Neural progenitor cell (in vitro differentiated cells): ENCODE results near the gene SMIM3. TPM values are rescaled to one million over a fixed set of nuclear protein-coding genes. Genes with fewer than 3 reads are reported as not detected.

ENCODE experiments used
- DNase-seq: peaks from one replicate; pipeline ENCODE4 v3.0.0-alpha.2; 2016; ENCODE audit warnings: low spot score
- H2AFZ ChIP-seq: fragments of 200-600 bp; sonication (generic); replicated peaks from 2 replicates; pipeline ENCODE4 v1.6.1; 2016; ENCODE audit warnings: antibody characterized with exemption
- H3F3A ChIP-seq: fragments of 200-600 bp; sonication (generic); 2 replicates; pipeline ENCODE4 v1.6.1; 2016; ENCODE audit warnings: antibody characterized with exemption, low read depth
- H3K27ac ChIP-seq: fragments of 200-600 bp; sonication (generic); 2 replicates; pipeline ENCODE4 v1.5.1; 2016; ENCODE audit warnings: mild to moderate bottlenecking
- H3K27me3 ChIP-seq: fragments of 200-600 bp; sonication (generic); 2 replicates; pipeline ENCODE4 v1.6.1; 2016; ENCODE audit warnings: mild to moderate bottlenecking, moderate library complexity
- H3K36me3 ChIP-seq: fragments of 200-600 bp; sonication (generic); 2 replicates; pipeline ENCODE4 v1.5.1; 2016
- H3K4me1 ChIP-seq: fragments of 200-600 bp; sonication (generic); 2 replicates; pipeline ENCODE4 v1.6.1; 2016; ENCODE audit warnings: mixed run types
- H3K4me2 ChIP-seq: fragments of 200-600 bp; sonication (generic); 2 replicates; pipeline ENCODE4 v1.6.1; 2016
- H3K4me3 ChIP-seq: fragments of 200-600 bp; sonication (generic); 2 replicates; pipeline ENCODE4 v1.5.1; 2016
- H3K79me2 ChIP-seq: fragments of 200-600 bp; sonication (generic); 2 replicates; pipeline ENCODE4 v1.6.1; 2016; ENCODE audit warnings: low read depth
- H3K9ac ChIP-seq: fragments of 200-600 bp; sonication (generic); 2 replicates; pipeline ENCODE4 v1.6.1; 2016
- H3K9me3 ChIP-seq: fragments of 200-600 bp; sonication (generic); 2 replicates; pipeline ENCODE4 v1.5.1; 2016; ENCODE audit warnings: low read depth
- H4K20me1 ChIP-seq: fragments of 200-600 bp; sonication (generic); 2 replicates; pipeline ENCODE4 v1.6.1; 2016; ENCODE audit warnings: low read depth
- H3K27ac Mint-ChIP-seq: 3 replicates; pipeline ENCODE4 v1.8.0; 2021; ENCODE audit warnings: mixed read lengths
- H3K27me3 Mint-ChIP-seq: 2 replicates; pipeline ENCODE4 v1.8.0; 2022; ENCODE audit warnings: low read depth, mild to moderate bottlenecking, inconsistent platforms, moderate library complexity, mixed read lengths; ENCODE audit not compliant: insufficient read depth
- H3K36me3 Mint-ChIP-seq: 3 replicates; pipeline ENCODE4 v1.8.0; 2021; ENCODE audit warnings: mixed read lengths
- H3K4me1 Mint-ChIP-seq: 3 replicates; pipeline ENCODE4 v1.8.0; 2021; ENCODE audit warnings: mixed read lengths
- H3K4me3 Mint-ChIP-seq: 3 replicates; pipeline ENCODE4 v1.8.0; 2021; ENCODE audit warnings: mild to moderate bottlenecking, moderate library complexity, mixed read lengths
- H3K9me3 Mint-ChIP-seq: 3 replicates; pipeline ENCODE4 v1.8.0; 2020; ENCODE audit warnings: mixed read lengths
- EZH2 ChIP-seq: fragments of 200-600 bp; sonication (generic); IDR thresholded peaks from 2 replicates; pipeline ENCODE4 v1.6.1; 2017; ENCODE audit warnings: antibody characterized with exemption, mild to moderate bottlenecking, moderate library complexity
- EZH2phosphoT487 ChIP-seq: fragments of 200-600 bp; sonication (generic); IDR thresholded peaks from 2 replicates; pipeline ENCODE4 v1.6.1; 2017; ENCODE audit warnings: antibody characterized with exemption
- total RNA-seq: library from RNA; depleted of rRNA; stranded (reverse); fragments of >200 nt; gene quantifications from 2 replicates; pipeline ENCODE4 v1.2.3, GENCODE V29; 2015; ENCODE audit warnings: low replicate concordance
- TF ChIP-seq, protein P1 (sequence below): fragments of 200-600 bp; sonication (generic); IDR thresholded peaks from 2 replicates; pipeline ENCODE4 v1.5.1; 2017; ENCODE audit warnings: antibody characterized with exemption, mild to moderate bottlenecking

SMIM3 gene
- total RNA-seq, 1 donor from 2014 or later = 18.4 TPM

DNA sequence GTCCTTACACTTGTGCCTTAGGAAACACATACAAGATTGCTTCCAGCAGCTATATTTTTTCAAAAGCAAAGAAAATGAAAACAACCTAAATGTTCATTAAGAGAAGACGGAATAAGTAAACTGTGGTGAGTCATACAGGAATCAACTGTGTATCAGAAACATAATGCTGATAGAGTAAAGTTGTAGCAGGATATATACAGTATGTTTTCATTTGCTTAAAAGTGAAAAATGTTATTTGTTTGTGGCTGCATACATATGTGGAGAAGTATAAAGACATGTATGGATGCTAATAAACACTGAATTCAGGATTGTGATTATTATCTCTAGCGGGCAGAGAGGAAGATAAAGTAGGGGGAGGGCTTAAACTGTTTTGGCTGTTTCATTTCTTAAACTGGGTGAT lies 28.1 kb upstream of the SMIM3 start:
- Mint-ChIP-seq H3K27me3 (no peaks in the 10 kb centered on the region), H3K27ac (no peak overlapping the region)
- peaks cover 14% of the 10 kb centered on the region for H3K79me2 ChIP-seq

DNA sequence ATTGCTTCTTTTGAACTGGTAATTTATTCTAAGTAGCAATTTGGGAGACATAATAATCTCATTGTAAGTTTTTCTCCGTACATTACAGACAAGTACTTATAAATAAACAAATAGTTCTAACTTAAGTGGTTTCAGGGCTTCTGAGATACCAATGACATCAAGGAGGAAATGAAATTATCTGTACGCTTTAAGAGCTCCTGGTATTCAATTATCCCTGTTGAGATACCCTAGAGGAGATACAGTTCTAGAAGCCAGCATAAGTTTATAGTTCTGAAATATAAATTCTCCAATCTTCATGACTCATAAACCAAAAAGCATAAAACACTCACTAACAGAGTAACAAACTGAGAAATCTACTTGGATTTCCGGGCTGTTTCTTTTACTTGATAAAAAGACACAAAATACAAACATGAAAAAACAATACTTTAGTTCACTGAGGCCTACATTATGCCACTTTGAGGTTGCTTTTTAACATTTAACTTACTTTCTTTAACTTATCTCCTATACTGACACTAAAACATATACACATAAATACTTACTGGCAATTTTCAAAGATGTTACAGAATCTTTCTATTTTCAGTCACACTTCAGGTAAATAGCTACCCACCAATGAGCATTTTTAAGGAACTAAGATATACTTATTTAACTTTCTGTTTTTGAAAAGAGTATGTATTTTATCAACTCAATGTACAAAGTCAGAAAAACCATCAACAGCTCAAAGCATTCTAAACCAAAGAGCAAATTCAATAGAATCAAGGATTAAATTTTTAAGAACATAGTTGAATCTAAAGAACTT lies 27.3 kb upstream of the SMIM3 start:
- Histone ChIP-seq H3K4me1 (no peaks in the 10 kb centered on the region), H3K36me3 (peaks cover 24% of the 10 kb centered on the region), H3K4me2 (no peak overlapping the region), H3K27me3 (no peaks in the 10 kb centered on the region), H4K20me1 (no peaks in the 10 kb centered on the region), H3K79me2 (peaks cover 23% of the 10 kb centered on the region), H3K9me3 (no peaks in the 10 kb centered on the region), H3F3A (peaks cover 12% of the 10 kb centered on the region), H3K4me3 (no peak overlapping the region), H3K27ac (no peak overlapping the region), H2AFZ (no peak overlapping the region), H3K9ac (no peak overlapping the region)
- no peak overlapping the region for H3K27ac Mint-ChIP-seq
- H3K27me3 Mint-ChIP-seq = no peaks in the 10 kb centered on the region
- H3K36me3 Mint-ChIP-seq = peaks cover 28% of the 10 kb centered on the region
- H3K4me1 Mint-ChIP-seq = no peaks in the 10 kb centered on the region
- H3K9me3 Mint-ChIP-seq = no peaks in the 10 kb centered on the region
- no peak for TF ChIP-seq EZH2
- no peak for TF ChIP-seq EZH2phosphoT487
- TF ChIP-seq, protein P1, sequence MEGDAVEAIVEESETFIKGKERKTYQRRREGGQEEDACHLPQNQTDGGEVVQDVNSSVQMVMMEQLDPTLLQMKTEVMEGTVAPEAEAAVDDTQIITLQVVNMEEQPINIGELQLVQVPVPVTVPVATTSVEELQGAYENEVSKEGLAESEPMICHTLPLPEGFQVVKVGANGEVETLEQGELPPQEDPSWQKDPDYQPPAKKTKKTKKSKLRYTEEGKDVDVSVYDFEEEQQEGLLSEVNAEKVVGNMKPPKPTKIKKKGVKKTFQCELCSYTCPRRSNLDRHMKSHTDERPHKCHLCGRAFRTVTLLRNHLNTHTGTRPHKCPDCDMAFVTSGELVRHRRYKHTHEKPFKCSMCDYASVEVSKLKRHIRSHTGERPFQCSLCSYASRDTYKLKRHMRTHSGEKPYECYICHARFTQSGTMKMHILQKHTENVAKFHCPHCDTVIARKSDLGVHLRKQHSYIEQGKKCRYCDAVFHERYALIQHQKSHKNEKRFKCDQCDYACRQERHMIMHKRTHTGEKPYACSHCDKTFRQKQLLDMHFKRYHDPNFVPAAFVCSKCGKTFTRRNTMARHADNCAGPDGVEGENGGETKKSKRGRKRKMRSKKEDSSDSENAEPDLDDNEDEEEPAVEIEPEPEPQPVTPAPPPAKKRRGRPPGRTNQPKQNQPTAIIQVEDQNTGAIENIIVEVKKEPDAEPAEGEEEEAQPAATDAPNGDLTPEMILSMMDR = no peak
- no peak for DNase-seq
- no peak overlapping the region for H3K4me3 Mint-ChIP-seq

More for the DNA sequence above, 28.1 kb upstream of the SMIM3 start:
- Histone ChIP-seq H2AFZ (no peak overlapping the region), H3K4me2 (no peak overlapping the region), H3K36me3 (peaks cover 20% of the 10 kb centered on the region), H3F3A (peaks cover 12% of the 10 kb centered on the region), H3K9me3 (no peaks in the 10 kb centered on the region), H3K9ac (no peak overlapping the region), H3K4me3 (no peak overlapping the region), H4K20me1 (no peaks in the 10 kb centered on the region), H3K27ac (no peak overlapping the region), H3K27me3 (no peaks in the 10 kb centered on the region), H3K4me1 (no peaks in the 10 kb centered on the region)
- H3K4me1 Mint-ChIP-seq = no peaks in the 10 kb centered on the region
- peaks cover under 1% of the 10 kb centered on the region for H3K9me3 Mint-ChIP-seq
- TF ChIP-seq EZH2phosphoT487 = no peak
- TF ChIP-seq EZH2 = no peak
- TF ChIP-seq, protein P1 = no peak
- no peak overlapping the region for H3K4me3 Mint-ChIP-seq
- DNase-seq = no peak
- peaks cover 25% of the 10 kb centered on the region for H3K36me3 Mint-ChIP-seq

DNA sequence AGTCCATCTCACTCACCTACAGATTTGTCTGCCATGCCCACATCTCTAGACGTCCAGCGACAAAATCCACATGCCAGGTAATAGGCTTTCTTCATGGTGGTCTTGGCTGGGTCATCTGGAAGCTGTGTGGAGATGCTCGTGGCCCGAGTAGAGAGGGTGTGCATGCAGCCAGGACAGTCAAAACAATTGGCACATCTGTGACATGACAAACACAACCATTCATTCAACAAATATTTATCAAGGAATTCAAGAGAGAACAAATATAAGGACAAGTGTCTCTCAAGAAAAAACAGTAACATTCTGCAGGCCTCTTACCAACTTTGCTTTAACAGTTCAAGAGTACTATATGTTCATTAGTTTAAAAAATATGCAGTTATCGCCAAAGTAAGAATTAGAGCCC lies 25.1 kb upstream of the SMIM3 start:
- H3K27me3 Mint-ChIP-seq = no peaks in the 10 kb centered on the region
- H3K4me3 Mint-ChIP-seq = no peak overlapping the region
- H3K36me3 Mint-ChIP-seq = peaks cover 31% of the 10 kb centered on the region
- TF ChIP-seq EZH2phosphoT487 (no peak), EZH2 (no peak)
- TF ChIP-seq, protein P1 = no peak
- Histone ChIP-seq H3K36me3 (peaks cover 24% of the 10 kb centered on the region), H3K27ac (no peak overlapping the region), H2AFZ (no peak overlapping the region), H3K4me3 (no peak overlapping the region), H3K4me2 (no peak overlapping the region), H3K27me3 (no peaks in the 10 kb centered on the region), H4K20me1 (no peaks in the 10 kb centered on the region), H3K9ac (no peak overlapping the region), H3K4me1 (no peaks in the 10 kb centered on the region), H3F3A (peaks cover 12% of the 10 kb centered on the region), H3K79me2 (peaks cover 44% of the 10 kb centered on the region), H3K9me3 (no peaks in the 10 kb centered on the region)
- no peak overlapping the region for H3K27ac Mint-ChIP-seq
- no peak for DNase-seq
- peaks cover 5% of the 10 kb centered on the region for H3K4me1 Mint-ChIP-seq
- no peaks in the 10 kb centered on the region for H3K9me3 Mint-ChIP-seq
